Cardiac muscle cell (in vitro differentiated cells and primary cell): Measurements from ENCODE around the gene SH3RF3. TPM values are rescaled to one million over a fixed set of nuclear protein-coding genes. Genes with fewer than 3 reads are reported as not detected.

ENCODE experiments used
- DNase-seq, 2 donors: peaks; one replicate each; pipeline versions ENCODE4 v3.0.0 to v3.0.0-alpha.2; 2010 to 2017; ENCODE audit warnings: low read depth in 1 of 2, low spot score in 1 of 2
- H3K27ac ChIP-seq: fragments of 200-600 bp; sonication (generic); 2 replicates; pipeline ENCODE4 v1.5.1; 2016
- H3K27me3 ChIP-seq: fragments of 200-600 bp; sonication (generic); 2 replicates; pipeline ENCODE4 v1.6.0; 2016; ENCODE audit warnings: control low read depth
- H3K36me3 ChIP-seq: fragments of 200-600 bp; sonication (generic); 2 replicates; pipeline ENCODE4 v1.5.1; 2016; ENCODE audit warnings: control low read depth
- H3K4me1 ChIP-seq: fragments of 200-600 bp; sonication (generic); 2 replicates; pipeline ENCODE4 v1.8.1; 2017; ENCODE audit warnings: low read depth, mild to moderate bottlenecking, mixed run types
- H3K4me3 ChIP-seq: fragments of 200-600 bp; sonication (generic); 2 replicates; pipeline ENCODE4 v1.5.1; 2016; ENCODE audit warnings: mild to moderate bottlenecking
- H3K9me3 ChIP-seq: fragments of 200-600 bp; sonication (generic); 2 replicates; pipeline ENCODE4 v1.5.1; 2017; ENCODE audit warnings: low read depth, mild to moderate bottlenecking, control low read depth
- polyA plus RNA-seq: library from polyadenylated mRNA; unstranded; fragments of >200 nt; fragmentation: Nextera tagmentation; extraction: Ambion mirVana; gene quantifications from 2 replicates; pipeline ENCODE4 v1.2.1, GENCODE V29; 2016
- total RNA-seq: library from RNA; depleted of rRNA; stranded (reverse); fragments of >200 nt; gene quantifications from 2 replicates; pipeline ENCODE4 v1.2.3, GENCODE V29; 2016
- TF ChIP-seq, protein P1 (sequence below): IDR thresholded peaks from 2 replicates; pipeline ENCODE4 v1.5.1; 2012; ENCODE audit warnings: low read depth, mild to moderate bottlenecking, low read length

SH3RF3 gene
- total RNA-seq, result 1.4 and 1.7 TPM in 2 replicates
- 1.2 TPM in 2 replicates for polyA plus RNA-seq

GRCh38 chr2:109128616-109129355 is at the start of gene SH3RF3:
Gene SH3RF3 (plus strand): TSS chr2:109129205.
- Histone ChIP-seq H3K4me1 (no peaks in the 10 kb centered on the region), H3K4me3 (peak within 1 kb of the TSS; percentile 54), H3K9me3 (no peaks in the 10 kb centered on the region), H3K36me3 (no peaks in the 10 kb centered on the region), H3K27me3 (peaks cover 64% of the 10 kb centered on the region), H3K27ac (no peak within 1 kb of the TSS)
- TF ChIP-seq, protein P1, sequence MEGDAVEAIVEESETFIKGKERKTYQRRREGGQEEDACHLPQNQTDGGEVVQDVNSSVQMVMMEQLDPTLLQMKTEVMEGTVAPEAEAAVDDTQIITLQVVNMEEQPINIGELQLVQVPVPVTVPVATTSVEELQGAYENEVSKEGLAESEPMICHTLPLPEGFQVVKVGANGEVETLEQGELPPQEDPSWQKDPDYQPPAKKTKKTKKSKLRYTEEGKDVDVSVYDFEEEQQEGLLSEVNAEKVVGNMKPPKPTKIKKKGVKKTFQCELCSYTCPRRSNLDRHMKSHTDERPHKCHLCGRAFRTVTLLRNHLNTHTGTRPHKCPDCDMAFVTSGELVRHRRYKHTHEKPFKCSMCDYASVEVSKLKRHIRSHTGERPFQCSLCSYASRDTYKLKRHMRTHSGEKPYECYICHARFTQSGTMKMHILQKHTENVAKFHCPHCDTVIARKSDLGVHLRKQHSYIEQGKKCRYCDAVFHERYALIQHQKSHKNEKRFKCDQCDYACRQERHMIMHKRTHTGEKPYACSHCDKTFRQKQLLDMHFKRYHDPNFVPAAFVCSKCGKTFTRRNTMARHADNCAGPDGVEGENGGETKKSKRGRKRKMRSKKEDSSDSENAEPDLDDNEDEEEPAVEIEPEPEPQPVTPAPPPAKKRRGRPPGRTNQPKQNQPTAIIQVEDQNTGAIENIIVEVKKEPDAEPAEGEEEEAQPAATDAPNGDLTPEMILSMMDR, result no peak
- DNase-seq, result peak; percentile 51 to 69

- Histone ChIP-seq H3K9me3 (no peaks in the 10 kb centered on the region), H3K27ac (no peak overlapping the region), H3K4me1 (no peaks in the 10 kb centered on the region), H3K27me3 (no peaks in the 10 kb centered on the region), H3K36me3 (no peaks in the 10 kb centered on the region), H3K4me3 (no peak overlapping the region)
- TF ChIP-seq, protein P1, result no peak
- DNase-seq, result no peak
These were observed 49.4 kb upstream of the SH3RF3 start for GRCh38 chr2:109079590-109079989.

GRCh38 chr2:109080109-109080508 is 48.9 kb upstream of the SH3RF3 start:
- no peaks in the 10 kb centered on the region for H3K27me3 ChIP-seq
- no peaks in the 10 kb centered on the region for H3K4me1 ChIP-seq
- H3K27ac ChIP-seq, result no peak overlapping the region
- no peak for DNase-seq
- H3K9me3 ChIP-seq, result no peaks in the 10 kb centered on the region
- H3K4me3 ChIP-seq, result no peak overlapping the region
- no peaks in the 10 kb centered on the region for H3K36me3 ChIP-seq
- TF ChIP-seq, protein P1, result no peak

- no peaks in the 10 kb centered on the region for H3K27me3 ChIP-seq
- no peak for DNase-seq
- H3K36me3 ChIP-seq, result no peaks in the 10 kb centered on the region
- H3K4me3 ChIP-seq, result no peak overlapping the region
- no peaks in the 10 kb centered on the region for H3K4me1 ChIP-seq
- TF ChIP-seq, protein P1, result no peak
- no peak overlapping the region for H3K27ac ChIP-seq
- H3K9me3 ChIP-seq, result no peaks in the 10 kb centered on the region
These were observed 48.2 kb upstream of the SH3RF3 start for GRCh38 chr2:109080757-109081156.

DNA sequence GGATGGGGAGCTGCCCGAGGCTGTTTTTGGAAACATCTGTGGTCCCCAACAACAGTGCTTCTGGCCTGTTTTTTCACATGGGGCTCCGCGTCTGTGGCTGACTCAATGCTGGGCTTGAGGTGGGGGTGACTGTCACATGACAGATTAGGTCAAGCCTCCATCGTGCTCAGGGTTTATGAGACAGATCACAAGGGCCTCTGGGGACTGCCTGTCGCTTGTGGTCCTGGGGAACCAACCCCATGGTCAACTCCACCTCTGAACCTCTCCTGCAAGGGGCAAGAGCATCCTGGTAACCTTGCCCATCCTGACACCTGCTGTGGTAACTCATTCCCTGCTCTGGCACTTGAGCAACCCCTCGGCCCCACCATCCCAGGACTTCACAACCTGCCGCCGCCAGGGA is 47.6 kb upstream of the SH3RF3 start:
- no peaks in the 10 kb centered on the region for H3K36me3 ChIP-seq
- no peak overlapping the region for H3K27ac ChIP-seq
- H3K9me3 ChIP-seq, result no peaks in the 10 kb centered on the region
- no peak for DNase-seq
- no peak overlapping the region for H3K4me3 ChIP-seq
- TF ChIP-seq, protein P1, result no peak
- no peaks in the 10 kb centered on the region for H3K4me1 ChIP-seq
- H3K27me3 ChIP-seq, result no peaks in the 10 kb centered on the region
